HepG2 (cell line): Measurements from ENCODE around the gene TPPP3. TPM values are rescaled to one million over a fixed set of nuclear protein-coding genes. Genes with fewer than 3 reads are reported as not detected.

Experiments used
- EP300 ChIP-seq, 3 experiments: sonication (generic) in 1 of 3; formaldehyde crosslinking in 1 of 3; IDR thresholded peaks; 2 replicates each; pipeline versions ENCODE4 v1.5.1 to v1.6.1; 2011 to 2020; ENCODE audit warnings: low read depth in 2 of 3, low read length in 2 of 3, borderline replicate concordance in 1 of 3, improper control_type of control experiment in 1 of 3, mild to moderate bottlenecking in 1 of 3, missing genetic modification reagents in 1 of 3, moderate library complexity in 1 of 3
- FOXO1 ChIP-seq: sonication (generic); formaldehyde crosslinking; IDR thresholded peaks from 2 replicates; pipeline ENCODE4 v1.4.0; 2020; ENCODE audit warnings: missing genetic modification reagents
- GZF1 ChIP-seq: sonication (generic); formaldehyde crosslinking; IDR thresholded peaks from 2 replicates; pipeline ENCODE4 v1.5.1; 2020; ENCODE audit warnings: mild to moderate bottlenecking, missing genetic modification reagents
- KLF9 ChIP-seq: IDR thresholded peaks from 2 replicates; pipeline ENCODE4 v1.6.1; 2016; ENCODE audit warnings: low read depth
- MIER3 ChIP-seq: IDR thresholded peaks from 2 replicates; pipeline ENCODE4 v1.6.1; 2016; ENCODE audit warnings: missing compliant biosample characterization, borderline replicate concordance
- MTA1 ChIP-seq: sonication (generic); formaldehyde crosslinking; IDR thresholded peaks from 2 replicates; pipeline ENCODE4 v1.4.0; 2020; ENCODE audit warnings: missing genetic modification reagents, mild to moderate bottlenecking, borderline replicate concordance
- NCOA5 ChIP-seq: sonication (generic); formaldehyde crosslinking; IDR thresholded peaks from 2 replicates; pipeline ENCODE4 v1.4.0; 2020; ENCODE audit warnings: missing genetic modification reagents
- NFKBIZ ChIP-seq: IDR thresholded peaks from 2 replicates; pipeline ENCODE4 v1.6.1; 2018; ENCODE audit warnings: missing genetic modification reagents, missing compliant biosample characterization
- NFRKB ChIP-seq: fragments of 450-650 bp; IDR thresholded peaks from 2 replicates; pipeline ENCODE4 v1.6.1; 2017
- PHF8 ChIP-seq: sonication (generic); formaldehyde crosslinking; IDR thresholded peaks from 2 replicates; pipeline ENCODE4 v1.5.0; 2020; ENCODE audit warnings: missing genetic modification reagents
- RAD21 ChIP-seq: fragments of 450-650 bp; formaldehyde crosslinking; IDR thresholded peaks from 2 replicates; pipeline ENCODE4 v1.5.0; 2020; ENCODE audit warnings: mild to moderate bottlenecking
- SMAD9 ChIP-seq: sonication (generic); formaldehyde crosslinking; IDR thresholded peaks from 2 replicates; pipeline ENCODE4 v1.5.1; 2020; ENCODE audit warnings: mild to moderate bottlenecking, missing genetic modification reagents
- SRSF9 ChIP-seq: fragments of 200-400 bp; formaldehyde crosslinking; IDR thresholded peaks from 2 replicates; pipeline ENCODE4 v1.6.1; 2018; ENCODE audit warnings: borderline replicate concordance, mild to moderate bottlenecking, low read depth, low read length; ENCODE audit not compliant: insufficient read depth, poor library complexity, severe bottlenecking
- TCF7L2 ChIP-seq: IDR thresholded peaks from 2 replicates; pipeline ENCODE4 v1.6.1; 2011; ENCODE audit warnings: mild to moderate bottlenecking, low read depth, low read length, moderate library complexity
- TOPORS ChIP-seq: sonication (generic); formaldehyde crosslinking; IDR thresholded peaks from 2 replicates; pipeline ENCODE4 v1.8.0; 2023; ENCODE audit warnings: mild to moderate bottlenecking, missing genetic modification reagents
- ZNF101 ChIP-seq: sonication (generic); formaldehyde crosslinking; IDR thresholded peaks from 2 replicates; pipeline ENCODE4 v1.4.0; 2020; ENCODE audit warnings: mild to moderate bottlenecking, low read depth, missing genetic modification reagents, borderline replicate concordance
- ZNF121 ChIP-seq: sonication (generic); formaldehyde crosslinking; IDR thresholded peaks from 2 replicates; pipeline ENCODE4 v1.5.0; 2020; ENCODE audit warnings: mild to moderate bottlenecking, missing genetic modification reagents
- ZNF260 ChIP-seq: sonication (generic); formaldehyde crosslinking; IDR thresholded peaks from 2 replicates; pipeline ENCODE4 v1.4.0; 2020; ENCODE audit warnings: missing genetic modification reagents, low read depth, mild to moderate bottlenecking, borderline replicate concordance
- ZNF354B ChIP-seq: sonication (generic); formaldehyde crosslinking; IDR thresholded peaks from 2 replicates; pipeline ENCODE4 v1.8.0; 2022; ENCODE audit warnings: mild to moderate bottlenecking, missing genetic modification reagents
- ZNF570 ChIP-seq: sonication (generic); formaldehyde crosslinking; IDR thresholded peaks from 2 replicates; pipeline ENCODE4 v1.4.0; 2020; ENCODE audit warnings: mild to moderate bottlenecking, missing genetic modification reagents, borderline replicate concordance
- ZNF616 ChIP-seq: sonication (generic); formaldehyde crosslinking; IDR thresholded peaks from 2 replicates; pipeline ENCODE4 v1.5.0; 2020; ENCODE audit warnings: low read depth, mild to moderate bottlenecking, missing genetic modification reagents
- polyA plus RNA-seq, 8 experiments: library from polyadenylated mRNA; depleted of rRNA in 3 of 8; stranded (reverse) in 7 of 8; unstranded in 1 of 8; fragments of >200 nt; fragmentation: Illumina TruSeq in 4 of 8; extraction: Trizol in 4 of 8; gene quantifications; 2 replicates each; pipeline versions ENCODE4 v1.2.1 to v1.2.3, GENCODE V29; 2011 to 2016; ENCODE audit warnings: low read depth in 4 of 8, missing spikeins in 1 of 8, mixed read lengths in 1 of 8; ENCODE audit not compliant: insufficient read depth in 1 of 8
- total RNA-seq, 5 experiments: library from RNA; depleted of rRNA; stranded (reverse); fragments of >200 nt; fragmentation: Illumina TruSeq; extraction: Trizol; gene quantifications; 2 replicates each; pipeline ENCODE4 v1.2.3, GENCODE V29; 2016; ENCODE audit warnings: low read depth in 1 of 5
- TF ChIP-seq, protein P1 (sequence below): IDR thresholded peaks from 2 replicates; pipeline ENCODE4 v1.6.1; 2016; ENCODE audit warnings: missing genetic modification reagents, missing compliant biosample characterization
- TF ChIP-seq, protein P2 (sequence below): IDR thresholded peaks from 2 replicates; pipeline ENCODE4 v1.6.1; 2018; ENCODE audit warnings: missing genetic modification reagents
- TF ChIP-seq, protein P3 (sequence below): sonication (generic); formaldehyde crosslinking; conservative IDR thresholded peaks from 2 replicates; pipeline ENCODE4 v1.8.0; 2022; ENCODE audit warnings: mild to moderate bottlenecking, moderate library complexity, missing genetic modification reagents
- TF ChIP-seq, protein P4 (sequence below): sonication (generic); formaldehyde crosslinking; IDR thresholded peaks from 2 replicates; pipeline ENCODE4 v1.5.0; 2020; ENCODE audit warnings: missing genetic modification reagents, mild to moderate bottlenecking, borderline replicate concordance

Gene TPPP3
- total and polyA plus RNA-seq, 2 of the 13 experiments (the other 11 are each of a cell fraction or from before 2014, with no cell fraction given): 0.16 to 0.44 TPM

DNA sequence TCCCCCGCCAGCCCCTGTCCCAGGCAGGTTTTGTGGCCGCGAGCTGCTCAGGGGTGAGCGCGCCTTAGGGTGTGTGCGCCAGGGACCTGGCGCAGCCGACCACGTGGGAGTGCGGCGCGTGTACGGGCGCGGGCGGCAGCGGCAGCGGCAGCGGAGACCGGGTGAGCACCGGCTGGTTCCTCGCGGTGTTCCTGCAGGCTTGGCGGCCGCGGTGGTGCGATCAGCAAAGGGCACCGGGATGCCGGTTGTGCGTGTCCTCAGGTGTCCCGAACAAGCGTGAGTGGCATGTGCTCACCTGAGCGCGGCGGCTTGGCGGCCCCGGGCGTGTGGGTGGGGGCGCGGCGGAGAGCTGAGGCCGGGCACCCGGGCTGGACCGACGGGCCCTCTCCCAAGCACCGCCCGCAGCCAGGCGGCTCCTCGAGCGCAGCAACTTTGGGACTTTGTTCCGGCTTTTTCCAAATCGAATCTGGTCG, 37.2 kb upstream of the TPPP3 start (continued):
- TF ChIP-seq ZNF570 (no peak), ZNF121 (peak; percentile 51), RAD21 (CRISPR knock-in tag) (peak; percentile 73; the same call in 1 of the 2 replicates), ZNF260 (CRISPR knock-in tag) (no peak), KLF9 (CRISPR knock-in tag) (no peak), TOPORS (CRISPR knock-in tag) (peak; percentile 68; the same call in 1 of the 2 replicates), MTA1 (peak; percentile 59; the same call in 1 of the 2 replicates), MIER3 (CRISPR knock-in tag) (no peak), FOXO1 (CRISPR knock-in tag) (no peak), SRSF9 (no peak), ZNF616 (CRISPR knock-in tag) (0 out of 2 replicates have a peak, but pooled peaks have one; percentile 94), SMAD9 (0 out of 2 replicates have a peak, but pooled peaks have one; percentile 31), GZF1 (CRISPR knock-in tag) (peak; percentile 24; the same call in 1 of the 2 replicates), NCOA5 (CRISPR knock-in tag) (no peak), TCF7L2 (no peak), NFRKB (no peak), NFKBIZ (CRISPR knock-in tag) (no peak), EP300 (IDR thresholded peaks at IDR 0.05; ENCODE audit: low read depth in 2 of 2, low read length in 2 of 2) (0 out of 4 replicates have a peak, but pooled peaks of 1 of the 2 experiments have one; percentile 9), EP300 (CRISPR knock-in tag; IDR thresholded peaks at IDR 0.05; ENCODE audit: borderline replicate concordance) (0 out of 2 replicates have a peak, but pooled peaks have one; percentile 9), PHF8 (CRISPR knock-in tag) (peak; percentile 50), ZNF354B (CRISPR knock-in tag) (no peak), ZNF101 (CRISPR knock-in tag) (peak; percentile 39; the same call in 1 of the 2 replicates)
- TF ChIP-seq, protein P1, sequence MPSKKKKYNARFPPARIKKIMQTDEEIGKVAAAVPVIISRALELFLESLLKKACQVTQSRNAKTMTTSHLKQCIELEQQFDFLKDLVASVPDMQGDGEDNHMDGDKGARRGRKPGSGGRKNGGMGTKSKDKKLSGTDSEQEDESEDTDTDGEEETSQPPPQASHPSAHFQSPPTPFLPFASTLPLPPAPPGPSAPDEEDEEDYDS: no peak
- TF ChIP-seq, protein P2, sequence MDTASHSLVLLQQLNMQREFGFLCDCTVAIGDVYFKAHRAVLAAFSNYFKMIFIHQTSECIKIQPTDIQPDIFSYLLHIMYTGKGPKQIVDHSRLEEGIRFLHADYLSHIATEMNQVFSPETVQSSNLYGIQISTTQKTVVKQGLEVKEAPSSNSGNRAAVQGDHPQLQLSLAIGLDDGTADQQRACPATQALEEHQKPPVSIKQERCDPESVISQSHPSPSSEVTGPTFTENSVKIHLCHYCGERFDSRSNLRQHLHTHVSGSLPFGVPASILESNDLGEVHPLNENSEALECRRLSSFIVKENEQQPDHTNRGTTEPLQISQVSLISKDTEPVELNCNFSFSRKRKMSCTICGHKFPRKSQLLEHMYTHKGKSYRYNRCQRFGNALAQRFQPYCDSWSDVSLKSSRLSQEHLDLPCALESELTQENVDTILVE: peak; percentile 35; the same call in 1 of the 2 replicates
- TF ChIP-seq, protein P3, sequence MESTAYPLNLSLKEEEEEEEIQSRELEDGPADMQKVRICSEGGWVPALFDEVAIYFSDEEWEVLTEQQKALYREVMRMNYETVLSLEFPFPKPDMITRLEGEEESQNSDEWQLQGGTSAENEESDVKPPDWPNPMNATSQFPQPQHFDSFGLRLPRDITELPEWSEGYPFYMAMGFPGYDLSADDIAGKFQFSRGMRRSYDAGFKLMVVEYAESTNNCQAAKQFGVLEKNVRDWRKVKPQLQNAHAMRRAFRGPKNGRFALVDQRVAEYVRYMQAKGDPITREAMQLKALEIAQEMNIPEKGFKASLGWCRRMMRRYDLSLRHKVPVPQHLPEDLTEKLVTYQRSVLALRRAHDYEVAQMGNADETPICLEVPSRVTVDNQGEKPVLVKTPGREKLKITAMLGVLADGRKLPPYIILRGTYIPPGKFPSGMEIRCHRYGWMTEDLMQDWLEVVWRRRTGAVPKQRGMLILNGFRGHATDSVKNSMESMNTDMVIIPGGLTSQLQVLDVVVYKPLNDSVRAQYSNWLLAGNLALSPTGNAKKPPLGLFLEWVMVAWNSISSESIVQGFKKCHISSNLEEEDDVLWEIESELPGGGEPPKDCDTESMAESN: peak; percentile 92
- TF ChIP-seq, protein P4, sequence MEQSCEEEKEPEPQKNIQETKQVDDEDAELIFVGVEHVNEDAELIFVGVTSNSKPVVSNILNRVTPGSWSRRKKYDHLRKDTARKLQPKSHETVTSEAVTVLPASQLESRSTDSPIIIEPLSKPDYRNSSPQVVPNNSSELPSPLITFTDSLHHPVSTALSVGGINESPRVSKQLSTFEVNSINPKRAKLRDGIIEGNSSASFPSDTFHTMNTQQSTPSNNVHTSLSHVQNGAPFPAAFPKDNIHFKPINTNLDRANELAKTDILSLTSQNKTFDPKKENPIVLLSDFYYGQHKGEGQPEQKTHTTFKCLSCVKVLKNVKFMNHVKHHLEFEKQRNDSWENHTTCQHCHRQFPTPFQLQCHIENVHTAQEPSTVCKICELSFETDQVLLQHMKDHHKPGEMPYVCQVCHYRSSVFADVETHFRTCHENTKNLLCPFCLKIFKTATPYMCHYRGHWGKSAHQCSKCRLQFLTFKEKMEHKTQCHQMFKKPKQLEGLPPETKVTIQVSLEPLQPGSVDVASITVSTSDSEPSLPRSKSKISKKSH: 0 out of 2 replicates have a peak, but pooled peaks have one; percentile 60
